Peyer's patch (tissue), 4 donors: ENCODE measurements around the gene LAMC2.

ENCODE experiments used
- POLR2A ChIP-seq, 2 donors: fragments of 450-650 bp; IDR thresholded peaks; one replicate each; pipeline ENCODE4 v1.5.1; 2017; ENCODE audit warnings: antibody characterized with exemption in 2 of 2, mild to moderate bottlenecking in 2 of 2, moderate library complexity in 2 of 2
- TF ChIP-seq, protein P1 (sequence below), 6 experiments: fragments of 450-650 bp in 4 of 6; fragments of 200-600 bp in 2 of 6; sonication (generic) in 1 of 6; IDR thresholded peaks; one replicate each; pipeline ENCODE4 v1.5.1; 2017 to 2019; ENCODE audit warnings: antibody characterized with exemption in 6 of 6, mild to moderate bottlenecking in 3 of 6, moderate library complexity in 1 of 6

DNA sequence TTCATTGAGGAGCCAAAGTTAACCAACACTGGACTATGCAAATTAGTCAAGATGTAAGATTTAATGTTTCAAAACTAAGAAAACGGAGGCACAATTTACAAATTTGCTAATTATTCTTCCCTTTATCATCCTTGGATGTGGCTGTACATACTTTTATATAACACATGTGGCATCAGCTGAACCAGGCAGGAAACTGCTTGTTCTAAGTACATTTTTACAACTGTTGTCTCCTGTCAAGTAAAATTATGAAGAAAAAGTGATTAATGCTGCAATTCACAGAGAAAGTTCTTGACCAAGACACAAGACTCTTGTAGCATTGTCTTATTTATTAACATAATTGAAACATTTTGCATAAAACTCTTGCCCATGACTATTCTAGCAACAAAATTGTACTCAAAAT lies 61.9 kb downstream of the LAMC2 start:
- TF ChIP-seq, protein P1, sequence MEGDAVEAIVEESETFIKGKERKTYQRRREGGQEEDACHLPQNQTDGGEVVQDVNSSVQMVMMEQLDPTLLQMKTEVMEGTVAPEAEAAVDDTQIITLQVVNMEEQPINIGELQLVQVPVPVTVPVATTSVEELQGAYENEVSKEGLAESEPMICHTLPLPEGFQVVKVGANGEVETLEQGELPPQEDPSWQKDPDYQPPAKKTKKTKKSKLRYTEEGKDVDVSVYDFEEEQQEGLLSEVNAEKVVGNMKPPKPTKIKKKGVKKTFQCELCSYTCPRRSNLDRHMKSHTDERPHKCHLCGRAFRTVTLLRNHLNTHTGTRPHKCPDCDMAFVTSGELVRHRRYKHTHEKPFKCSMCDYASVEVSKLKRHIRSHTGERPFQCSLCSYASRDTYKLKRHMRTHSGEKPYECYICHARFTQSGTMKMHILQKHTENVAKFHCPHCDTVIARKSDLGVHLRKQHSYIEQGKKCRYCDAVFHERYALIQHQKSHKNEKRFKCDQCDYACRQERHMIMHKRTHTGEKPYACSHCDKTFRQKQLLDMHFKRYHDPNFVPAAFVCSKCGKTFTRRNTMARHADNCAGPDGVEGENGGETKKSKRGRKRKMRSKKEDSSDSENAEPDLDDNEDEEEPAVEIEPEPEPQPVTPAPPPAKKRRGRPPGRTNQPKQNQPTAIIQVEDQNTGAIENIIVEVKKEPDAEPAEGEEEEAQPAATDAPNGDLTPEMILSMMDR (IDR thresholded peaks at IDR 0.05): no peak
- no peak for TF ChIP-seq POLR2A (IDR thresholded peaks at IDR 0.05)
